C4-2B (cell line): Measurements from ENCODE around the gene MEIS1.

Experiments used
- CTCF ChIP-seq: fragments of 450-650 bp; conservative IDR thresholded peaks from 2 replicates; pipeline ENCODE4 v1.5.1; 2017; ENCODE audit warnings: mild to moderate bottlenecking
- ZFX ChIP-seq: fragments of 450-650 bp; IDR thresholded peaks from 2 replicates; pipeline ENCODE4 v1.6.1; 2017

DNA sequence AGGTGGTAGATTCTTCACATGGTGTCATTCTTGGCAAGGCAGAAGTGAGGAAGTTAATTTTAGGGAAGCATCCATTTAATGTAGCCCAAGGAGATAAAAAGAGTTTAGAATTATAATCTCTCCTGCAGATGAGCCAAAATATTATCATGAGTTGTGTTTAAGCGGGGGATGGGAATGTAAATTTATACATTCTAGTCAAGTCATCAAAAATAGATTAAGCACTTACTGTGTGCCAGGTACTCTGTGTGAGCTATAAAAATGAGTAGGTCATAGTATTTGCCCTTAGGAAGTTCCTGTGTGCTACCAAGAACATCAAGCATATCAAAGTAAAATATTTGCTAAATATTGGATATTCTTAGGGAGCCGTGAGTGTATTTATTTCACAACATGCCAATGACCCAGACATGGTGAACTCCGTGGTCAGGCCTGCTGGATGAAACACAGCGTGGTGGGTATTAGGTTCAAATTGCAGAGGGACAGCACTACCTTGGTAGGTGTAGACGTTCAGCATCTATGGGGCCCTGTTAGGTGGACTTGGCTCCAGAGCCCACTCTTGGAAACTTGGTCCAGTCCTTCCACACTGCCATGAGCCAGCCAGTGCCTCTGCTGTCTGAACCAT lies 37.4 kb downstream of the MEIS1 start:
- TF ChIP-seq CTCF (no peak), ZFX (no peak)
